ENCODE results near the gene SYT13. TPM values are rescaled to one million over a fixed set of nuclear protein-coding genes. Genes with fewer than 3 reads are reported as not detected.

SYT13 gene
- total RNA-seq, 1 experiment from 2014 or later: 4.3 TPM

GRCh38 chr11:45224766-45225165 lies 61.4 kb downstream of the SYT13 start:
- no CpG with 5 or more reads among the region's 11 CpGs for WGBS (ENCODE audit: extremely low coverage, insufficient read length, low lambda C conversion rate)
- Mint-ChIP-seq H3K4me3 (no peak overlapping the region), H3K36me3 (ENCODE audit: insufficient read depth in 1 of 3, low read depth in 3 of 3) (peaks cover 18 to 27% (median 21%) of the 10 kb centered on the region in 3 experiments; a peak in 6 of 7 replicates)

More at GRCh38 chr11:45224766-45225165, 61.4 kb downstream of the SYT13 start:
- Histone ChIP-seq H3K79me1 (ENCODE audit: insufficient read depth, low read depth, low read length, poor library complexity, severe bottlenecking) (no peaks in the 10 kb centered on the region), H2BK12ac (ENCODE audit: insufficient read length, low read depth, low read length) (no peak overlapping the region), H3K4ac (ENCODE audit: low read depth, low read length) (no peak overlapping the region), H3K23me2 (ENCODE audit: insufficient read length, low read depth, low read length, poor library complexity, severe bottlenecking) (no peaks in the 10 kb centered on the region), H3K27ac (ENCODE audit: insufficient read length, low read depth, low read length) (no peak overlapping the region), H2BK5ac (ENCODE audit: insufficient read length, low read length) (no peak overlapping the region), H3K9ac (ENCODE audit: extremely low read depth, insufficient read length, low read length) (no peak overlapping the region), H3K56ac (ENCODE audit: insufficient read length, low read depth, low read length) (no peak overlapping the region), H2AK5ac (ENCODE audit: insufficient read length, low read length) (no peak overlapping the region), H3K9me3 (ENCODE audit: control insufficient read depth, low read depth, low read length) (no peaks in the 10 kb centered on the region), H2AFZ (ENCODE audit: low read length) (no peak overlapping the region), H3K27me3 (ENCODE audit: insufficient read depth, low read length) (no peaks in the 10 kb centered on the region), H3T11ph (ENCODE audit: low read length) (no peak overlapping the region), H4K5ac (ENCODE audit: insufficient read length, low read depth, low read length) (no peak overlapping the region), H3K18ac (ENCODE audit: insufficient read length, low read depth, low read length) (no peak overlapping the region), H2BK20ac (ENCODE audit: low read depth, low read length, poor library complexity, severe bottlenecking) (no peak overlapping the region), H3K14ac (ENCODE audit: insufficient read depth, low read length) (no peak overlapping the region), H2BK120ac (ENCODE audit: low read depth, low read length, poor library complexity, severe bottlenecking) (no peak overlapping the region), H2BK15ac (ENCODE audit: low read depth, low read length) (no peak overlapping the region), H3K4me1 (ENCODE audit: insufficient read depth, low read length) (no peaks in the 10 kb centered on the region), H4K91ac (ENCODE audit: insufficient read length, low read depth, low read length) (no peak overlapping the region), H3K4me2 (ENCODE audit: insufficient read depth, insufficient read length, low read length) (no peak overlapping the region), H4K20me1 (ENCODE audit: control insufficient read depth, insufficient read depth, insufficient read length) (no peaks in the 10 kb centered on the region), H4K8ac (replicated peaks; ENCODE audit: insufficient read length, low read depth, low read length) (no peak overlapping the region), H3K23ac (ENCODE audit: insufficient read length, low read depth, low read length) (no peak overlapping the region), H3K79me2 (ENCODE audit: insufficient read depth, low read length) (no peaks in the 10 kb centered on the region)
- H3K9me3 Mint-ChIP-seq: no peaks in the 10 kb centered on the region
- no peak overlapping the region for H3K27ac Mint-ChIP-seq
- DNase-seq: no peak
- no peak for TF ChIP-seq CTCF (conservative IDR thresholded peaks at IDR 0.05)
- H3K27me3 Mint-ChIP-seq (ENCODE audit: low read depth): no peaks in the 10 kb centered on the region
- H3K4me1 Mint-ChIP-seq: no peaks in the 10 kb centered on the region; a peak in 1 of 4 replicates
